Keratinocyte (primary cell): ENCODE results near the gene COL25A1.

Source experiments
- CTCF ChIP-seq, 3 experiments: IDR thresholded peaks in 1 of 3; conservative IDR thresholded peaks in 1 of 3; optimal IDR thresholded peaks in 1 of 3; 2 replicates in 2 of 3; 3 replicates in 1 of 3; pipeline versions ENCODE3 to v1.5.1; 2011; ENCODE audit warnings: low read length in 3 of 3, mild to moderate bottlenecking in 3 of 3, moderate library complexity in 2 of 3, control low read depth in 1 of 3, inconsistent platforms in 1 of 3; ENCODE audit not compliant: insufficient read depth in 2 of 3; ENCODE audit errors: extremely low read depth in 1 of 3
- EZH2 ChIP-seq: IDR thresholded peaks from one replicate; pipeline ENCODE4 v1.6.1; 2012; ENCODE audit warnings: inconsistent platforms, mild to moderate bottlenecking, low read length, moderate library complexity

- TF ChIP-seq EZH2 (no peak), CTCF (optimal IDR thresholded peaks at IDR 0.05 in 1 of 3, IDR thresholded peaks at IDR 0.05 in 1 of 3, conservative IDR thresholded peaks at IDR 0.05 in 1 of 3; ENCODE audit: extremely low read depth in 1 of 3, insufficient read depth in 2 of 3, low read length in 3 of 3) (no peak)
Observed at GRCh38 chr4:109214622-109215301, 87.7 kb downstream of the COL25A1 start.
